OCI-M2 (cell line): ENCODE data around the gene MRPL21.
A peak's percentile ranks its signal among the peaks of the same experiment; 100 is the strongest.

Experiments
- DNase-seq: peaks from one replicate; lab custom pipeline; 2025; ENCODE audit not compliant: unreplicated experiment; lab: John Stamatoyannopoulos, UW

The MRPL21 gene

GRCh38 chr11:68903288-68904247 lies at the start of gene MRPL21, which contains the start of gene IGHMBP2:
Gene MRPL21 (minus strand): TSS chr11:68903832. CDS start chr11:68903810, 22 bp downstream.
Gene IGHMBP2 (plus strand): TSS chr11:68903891. CDS start chr11:68903953, 62 bp downstream.
- peak; percentile 10 for DNase-seq

GRCh38 chr11:68950762-68951161 lies 47.1 kb upstream of the MRPL21 start:
- DNase-seq: no peak

GRCh38 chr11:68950270-68950669 lies 46.6 kb upstream of the MRPL21 start:
- no peak for DNase-seq

- no peak for DNase-seq
These were observed 45.3 kb upstream of the MRPL21 start for GRCh38 chr11:68948935-68949334.

- no peak for DNase-seq
These were observed 44.9 kb upstream of the MRPL21 start for GRCh38 chr11:68948496-68948895.

GRCh38 chr11:68947151-68947550 lies 43.5 kb upstream of the MRPL21 start:
- no peak for DNase-seq

GRCh38 chr11:68946416-68947090 lies 42.9 kb upstream of the MRPL21 start:
- no peak for DNase-seq

- DNase-seq: no peak
These were observed 39.2 kb upstream of the MRPL21 start for GRCh38 chr11:68942751-68943271.

GRCh38 chr11:68942095-68942620 lies 38.5 kb upstream of the MRPL21 start:
- no peak for DNase-seq

GRCh38 chr11:68941324-68942094 lies 37.9 kb upstream of the MRPL21 start:
- DNase-seq: no peak

GRCh38 chr11:68940651-68941323 lies 37.2 kb upstream of the MRPL21 start:
- no peak for DNase-seq

GRCh38 chr11:68939583-68940555 lies 36.2 kb upstream of the MRPL21 start:
- no peak for DNase-seq

- DNase-seq: no peak
These were observed 35.4 kb upstream of the MRPL21 start for GRCh38 chr11:68938816-68939582.

GRCh38 chr11:68938088-68938487 lies 34.5 kb upstream of the MRPL21 start:
- no peak for DNase-seq

- DNase-seq: no peak
These were observed 33.3 kb upstream of the MRPL21 start for GRCh38 chr11:68936676-68937620.

- no peak for DNase-seq
These were observed 32.7 kb upstream of the MRPL21 start for GRCh38 chr11:68936358-68936636.
